ENCODE data around the gene MRPL53.
"Not testable (repeated sequence)": the region's sequence is repeated elsewhere in the genome, so short reads cannot be mapped to it uniquely, and the experiment has no call there.

Gene MRPL53

DNA sequence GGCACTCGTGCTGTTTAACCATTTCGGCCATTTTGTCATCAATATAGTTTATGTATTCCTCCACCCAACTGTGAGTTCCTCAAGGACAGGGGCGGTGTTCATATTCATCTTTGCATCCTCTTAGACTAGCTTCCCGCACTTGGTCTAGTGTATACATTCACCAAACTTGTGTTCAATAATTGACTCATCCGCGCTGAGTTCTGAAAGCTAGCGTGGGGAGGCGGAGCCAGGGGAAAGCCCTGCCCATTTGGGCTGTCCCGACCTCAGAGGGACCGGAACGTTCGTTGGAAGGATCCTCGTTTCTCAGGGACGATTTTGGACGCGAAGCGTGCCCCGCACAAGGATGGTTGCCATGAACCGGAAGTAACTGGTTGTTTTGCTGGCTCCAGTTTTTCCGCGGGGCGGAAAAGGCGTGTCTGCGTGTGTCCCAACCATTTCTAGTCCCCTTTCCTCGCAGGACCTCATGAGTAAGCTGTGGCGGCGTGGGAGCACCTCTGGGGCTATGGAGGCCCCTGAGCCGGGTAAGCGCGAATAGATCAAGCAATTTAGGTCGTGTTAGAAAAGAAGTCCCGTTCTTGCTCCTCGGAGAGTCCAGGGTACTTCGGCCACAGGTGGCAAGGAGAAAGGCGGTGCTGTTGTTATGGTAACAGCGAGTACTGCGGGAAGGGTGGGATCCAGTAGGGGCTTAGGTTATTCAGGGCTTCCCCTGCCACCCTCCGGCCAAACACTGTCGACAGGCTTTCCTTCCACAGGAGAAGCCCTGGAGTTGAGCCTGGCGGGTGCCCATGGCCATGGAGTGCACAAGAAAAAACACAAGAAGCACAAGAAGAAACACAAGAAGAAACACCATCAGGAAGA lies 17.6 kb downstream of the MRPL53 start, which contains the start of gene INO80B:
TSS of gene INO80B (plus strand) at position 434 of the 858 bp plus-strand sequence. CDS start at position 464, 30 bp downstream.
- DNase-seq (ENCODE audit: low read depth in 1 of 2, low spot score in 1 of 2) = peak; percentile 96 to 98

GRCh38 chr2:74450570-74451190 lies 21.8 kb downstream of the MRPL53 start:
- no peak for DNase-seq (ENCODE audit: low read depth in 1 of 2, low spot score in 1 of 2)

DNA sequence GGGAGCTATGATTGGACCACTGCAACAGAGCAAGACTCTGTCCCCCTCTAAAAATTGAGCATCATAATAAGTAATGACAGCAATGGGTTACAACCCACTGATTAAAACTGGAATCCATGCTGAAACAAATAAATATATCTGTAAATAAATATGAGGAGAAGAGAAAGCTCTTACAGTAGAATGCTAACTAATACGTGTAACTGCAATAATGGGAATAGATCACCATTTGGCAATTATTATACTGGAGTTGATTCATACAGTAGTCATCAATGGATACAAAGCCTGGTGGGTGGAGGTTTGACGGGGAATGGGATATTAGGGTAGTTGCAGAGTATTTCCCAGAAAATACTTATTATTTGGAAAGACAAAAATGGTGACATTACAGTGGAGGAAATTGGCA lies 23.7 kb downstream of the MRPL53 start:
- no peak for DNase-seq (ENCODE audit: low read depth in 1 of 2, low spot score in 1 of 2)

- DNase-seq (ENCODE audit: low read depth in 1 of 2, low spot score in 1 of 2) = no peak
Measured at GRCh38 chr2:74447230-74447999, 25.1 kb downstream of the MRPL53 start.

GRCh38 chr2:74444498-74445318 lies 27.8 kb downstream of the MRPL53 start:
- no peak for DNase-seq (ENCODE audit: low read depth in 1 of 2, low spot score in 1 of 2)

GRCh38 chr2:74442483-74443297 lies 29.8 kb downstream of the MRPL53 start:
- not testable (repeated sequence) for DNase-seq (ENCODE audit: low read depth in 1 of 2, low spot score in 1 of 2)

DNA sequence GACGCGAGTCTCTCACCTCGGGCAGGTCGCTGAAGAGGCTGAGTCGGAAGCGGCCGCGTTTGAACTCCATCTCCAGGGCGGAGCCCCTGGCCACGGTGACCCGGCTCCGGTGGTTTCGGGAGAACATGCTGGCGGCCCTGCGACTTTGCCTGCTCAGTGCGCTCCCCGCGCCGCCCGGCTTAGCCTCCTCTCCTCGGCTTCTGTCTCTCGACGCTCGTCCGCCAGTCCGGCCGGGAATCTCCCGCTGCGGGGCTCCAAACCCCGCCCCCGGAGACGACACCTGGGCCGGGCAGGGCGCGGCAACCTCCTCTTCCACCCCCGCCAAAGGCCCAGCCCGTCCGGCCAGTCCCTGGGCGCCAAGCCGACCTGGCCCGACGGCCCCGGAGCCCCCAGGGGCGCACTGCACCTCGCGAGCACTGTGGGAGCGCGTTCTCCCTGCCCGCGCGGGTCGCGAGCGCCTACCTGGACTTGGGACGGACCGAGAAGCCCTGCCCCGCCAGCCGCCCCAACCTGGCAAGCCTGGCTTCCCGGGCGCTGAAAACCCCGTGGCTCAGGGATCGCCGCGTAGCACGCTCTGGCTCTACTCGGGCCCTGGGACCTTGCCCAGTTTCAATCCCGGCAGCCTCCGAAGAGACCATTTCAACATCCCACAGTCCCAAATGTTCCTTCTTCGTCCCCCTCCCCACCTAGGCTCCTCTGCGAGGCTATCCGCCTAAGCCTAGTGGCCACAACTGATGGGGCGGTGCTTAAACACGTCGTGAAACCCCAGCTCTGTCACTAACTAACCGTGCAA lies 30.6 kb downstream of the MRPL53 start, which contains the start of gene RTKN:
TSS of gene RTKN (minus strand) at position 248 of the 793 bp plus-strand sequence. CDS start at position 127, 121 bp downstream.
- DNase-seq (ENCODE audit: low read depth in 1 of 2, low spot score in 1 of 2) = no peak

- DNase-seq (ENCODE audit: low read depth in 1 of 2, low spot score in 1 of 2) = no peak
Measured at GRCh38 chr2:74441170-74441689, 31.2 kb downstream of the MRPL53 start.

DNA sequence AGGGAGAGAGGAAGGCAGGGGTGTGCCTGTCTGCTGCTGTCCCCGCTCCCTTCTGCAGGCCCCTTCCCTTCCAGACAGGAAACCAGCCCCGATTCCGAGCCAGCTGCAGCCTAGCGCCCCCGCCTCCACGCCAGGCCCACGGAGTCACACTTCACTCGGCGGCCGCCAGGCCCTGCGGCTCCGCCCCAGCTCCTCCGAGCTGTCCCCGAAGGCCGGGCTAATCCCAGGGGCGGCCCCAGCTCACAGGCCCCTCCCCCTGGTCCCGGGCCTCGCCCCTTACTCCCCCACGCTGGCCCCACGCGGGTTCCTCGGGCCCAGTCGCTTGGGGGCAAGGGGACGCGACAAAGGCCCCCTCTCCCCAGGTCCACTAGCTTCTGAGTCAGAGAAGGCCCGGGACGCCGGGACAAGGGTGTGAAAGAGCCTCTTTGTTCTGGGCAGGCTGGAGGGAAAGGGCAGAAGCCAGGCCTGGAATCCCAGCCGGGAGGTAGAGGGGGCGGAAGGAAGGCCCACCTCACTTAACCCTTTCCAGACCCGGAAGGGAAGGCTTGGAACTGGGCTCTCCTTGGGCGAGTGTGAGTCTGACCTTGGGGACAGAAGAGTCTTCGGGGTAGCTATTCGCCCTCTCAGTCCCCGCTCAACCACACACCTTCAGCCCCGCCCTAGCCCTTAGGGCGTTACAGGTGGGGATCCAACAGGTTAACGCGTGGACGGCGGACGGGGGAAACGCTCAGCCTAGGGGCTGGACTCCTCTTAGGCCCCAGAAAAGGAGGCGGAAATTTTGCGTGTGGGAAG lies 31.9 kb downstream of the MRPL53 start:
- DNase-seq (ENCODE audit: low read depth in 1 of 2, low spot score in 1 of 2) = no peak

DNA sequence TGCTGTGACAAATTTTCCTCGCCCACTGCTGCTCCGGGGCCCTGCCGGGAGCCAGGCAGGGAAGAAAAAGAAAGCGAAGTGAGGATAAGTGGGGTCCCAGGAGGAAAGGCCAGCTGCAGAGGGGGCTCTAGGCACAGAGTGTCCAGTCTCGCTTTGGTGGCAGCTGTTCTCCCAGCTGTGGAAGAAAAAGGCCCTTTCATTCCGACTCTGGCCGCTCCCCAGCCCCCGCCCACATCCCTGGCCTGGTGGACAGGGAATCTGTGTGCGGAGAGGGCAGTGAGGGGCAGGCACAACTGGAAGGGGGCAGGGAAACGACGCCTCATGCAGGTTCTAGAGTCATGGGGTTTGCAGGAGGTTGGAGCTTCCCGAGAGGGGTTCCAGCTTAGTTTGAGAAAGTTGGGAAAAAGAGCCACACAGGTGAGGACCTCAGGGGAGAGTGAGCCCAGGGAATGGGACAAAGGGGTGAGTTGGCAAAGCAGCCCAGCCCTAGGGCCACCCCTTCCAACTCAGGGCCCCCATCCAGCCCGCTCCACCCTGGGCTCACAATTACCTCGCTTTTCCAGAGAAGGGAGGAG lies 32.6 kb downstream of the MRPL53 start:
- no peak for DNase-seq (ENCODE audit: low read depth in 1 of 2, low spot score in 1 of 2)

DNA sequence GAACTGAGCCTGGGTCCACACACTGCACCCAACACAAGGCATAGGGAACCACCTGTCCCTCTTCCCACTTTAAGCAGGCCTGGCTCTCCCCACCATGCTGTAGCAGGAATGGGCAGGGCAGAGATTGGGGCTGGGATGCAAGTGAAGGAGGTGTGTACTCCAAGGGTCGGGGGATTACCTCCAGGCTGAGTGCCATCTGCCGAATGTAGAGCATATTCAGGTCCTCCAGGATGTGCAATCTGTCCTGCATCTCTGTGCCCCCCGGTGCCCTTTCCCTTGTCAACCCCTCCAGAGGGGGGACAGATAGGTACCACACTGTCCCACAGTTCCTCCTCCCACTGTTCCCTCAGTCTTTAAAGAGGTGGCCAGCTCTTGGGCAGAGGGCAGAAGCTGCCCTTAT lies 33.1 kb downstream of the MRPL53 start:
- no peak for DNase-seq (ENCODE audit: low read depth in 1 of 2, low spot score in 1 of 2)

GRCh38 chr2:74438248-74438647 lies 34.2 kb downstream of the MRPL53 start:
- no peak for DNase-seq (ENCODE audit: low read depth in 1 of 2, low spot score in 1 of 2)

- DNase-seq (ENCODE audit: low read depth in 1 of 2, low spot score in 1 of 2) = no peak
Measured at GRCh38 chr2:74436848-74437695, 35.4 kb downstream of the MRPL53 start.

DNA sequence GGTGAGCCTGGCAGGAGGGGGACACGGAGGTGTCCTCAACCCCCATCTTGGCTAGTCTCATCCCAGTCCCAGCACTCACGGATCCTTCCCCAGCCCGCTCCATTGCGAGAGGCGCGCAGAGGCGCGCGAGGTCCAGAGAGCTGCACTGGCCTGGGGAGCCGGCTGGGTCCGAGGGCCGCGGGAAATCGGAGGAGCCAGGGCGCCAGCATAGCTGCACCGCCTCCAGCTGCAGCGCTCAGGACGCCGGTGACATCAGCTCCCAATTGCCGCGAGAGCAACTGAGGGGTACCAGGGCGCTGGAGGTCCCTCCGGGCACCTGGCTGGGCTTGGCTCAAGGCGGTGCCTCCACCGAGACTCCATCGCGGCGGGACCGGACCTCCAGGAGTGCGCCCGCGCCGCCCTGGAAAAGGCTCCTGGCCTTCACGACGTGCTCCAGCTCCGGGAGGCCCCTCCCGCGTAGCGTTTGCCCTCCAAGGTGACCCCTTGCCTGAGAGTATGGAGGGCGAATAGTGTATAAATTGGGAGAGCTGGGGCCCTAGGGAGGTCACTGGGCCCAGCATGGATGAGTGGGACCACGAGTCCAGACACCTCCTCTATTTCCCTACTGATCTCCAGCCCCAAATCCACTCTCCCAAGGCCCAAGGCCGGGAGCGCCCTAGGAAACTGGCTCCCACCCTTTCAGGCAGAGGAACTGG lies 36.2 kb downstream of the MRPL53 start:
- DNase-seq (ENCODE audit: low read depth in 1 of 2, low spot score in 1 of 2) = no peak

GRCh38 chr2:74430502-74430901 lies 42.0 kb downstream of the MRPL53 start:
- DNase-seq (ENCODE audit: low read depth in 1 of 2, low spot score in 1 of 2) = no peak
